HepG2 (cell line): ENCODE measurements around the gene PTPN22. TPM values are rescaled to one million over a fixed set of nuclear protein-coding genes. Genes with fewer than 3 reads are reported as not detected.

Experiments used
- CENPX ChIP-seq: sonication (generic); formaldehyde crosslinking; IDR thresholded peaks from 2 replicates; pipeline ENCODE4 v1.9.0; 2021; ENCODE audit warnings: mild to moderate bottlenecking, missing genetic modification reagents, moderate library complexity
- HNF1B ChIP-seq: sonication (generic); formaldehyde crosslinking; IDR thresholded peaks from 2 replicates; pipeline ENCODE4 v1.5.1; 2020; ENCODE audit warnings: mild to moderate bottlenecking, moderate library complexity, missing genetic modification reagents
- HNF4G ChIP-seq, 2 experiments: sonication (generic) in 1 of 2; formaldehyde crosslinking in 1 of 2; IDR thresholded peaks; 2 replicates each; pipeline versions ENCODE4 v1.4.0 to v1.6.1; 2011 to 2020; ENCODE audit warnings: borderline replicate concordance in 2 of 2, low read depth in 2 of 2, mild to moderate bottlenecking in 2 of 2, low read length in 1 of 2, missing genetic modification reagents in 1 of 2, moderate library complexity in 1 of 2
- JDP2 ChIP-seq: sonication (generic); formaldehyde crosslinking; IDR thresholded peaks from 2 replicates; pipeline ENCODE4 v1.8.1; 2022; ENCODE audit warnings: missing genetic modification reagents, borderline replicate concordance
- KLF13 ChIP-seq: sonication (generic); formaldehyde crosslinking; IDR thresholded peaks from 2 replicates; pipeline ENCODE4 v1.4.0; 2020; ENCODE audit warnings: mild to moderate bottlenecking, missing genetic modification reagents
- KLF15 ChIP-seq: sonication (generic); formaldehyde crosslinking; IDR thresholded peaks from 2 replicates; pipeline ENCODE4 v1.8.1; 2023; ENCODE audit warnings: borderline replicate concordance, mild to moderate bottlenecking, inconsistent platforms, missing genetic modification reagents, mixed read lengths
- MLX ChIP-seq: IDR thresholded peaks from 2 replicates; pipeline ENCODE4 v1.6.1; 2016
- ZNF614 ChIP-seq: IDR thresholded peaks from 2 replicates; pipeline ENCODE4 v1.6.1; 2018; ENCODE audit warnings: missing biosample characterization, missing genetic modification reagents, inconsistent platforms, borderline replicate concordance
- polyA plus RNA-seq, 8 experiments: library from polyadenylated mRNA; depleted of rRNA in 3 of 8; stranded (reverse) in 7 of 8; unstranded in 1 of 8; fragments of >200 nt; fragmentation: Illumina TruSeq in 4 of 8; extraction: Trizol in 4 of 8; gene quantifications; 2 replicates each; pipeline versions ENCODE4 v1.2.1 to v1.2.3, GENCODE V29; 2011 to 2016; ENCODE audit warnings: low read depth in 4 of 8, missing spikeins in 1 of 8, mixed read lengths in 1 of 8; ENCODE audit not compliant: insufficient read depth in 1 of 8
- total RNA-seq, 5 experiments: library from RNA; depleted of rRNA; stranded (reverse); fragments of >200 nt; fragmentation: Illumina TruSeq; extraction: Trizol; gene quantifications; 2 replicates each; pipeline ENCODE4 v1.2.3, GENCODE V29; 2016; ENCODE audit warnings: low read depth in 1 of 5
- TF ChIP-seq, protein P1 (sequence below): IDR thresholded peaks from 2 replicates; pipeline ENCODE4 v1.6.1; 2016; ENCODE audit warnings: missing biosample characterization, missing genetic modification reagents, low read depth
- TF ChIP-seq, protein P2 (sequence below): IDR thresholded peaks from 2 replicates; pipeline ENCODE4 v1.6.1; 2016; ENCODE audit warnings: low read depth
- TF ChIP-seq, protein P3 (sequence below): sonication (generic); formaldehyde crosslinking; IDR thresholded peaks from 2 replicates; pipeline ENCODE4 v1.4.0; 2020; ENCODE audit warnings: missing genetic modification reagents, mild to moderate bottlenecking, borderline replicate concordance

Gene PTPN22
- total and polyA plus RNA-seq, 2 of the 13 experiments (the other 11 are each of a cell fraction or from before 2014, with no cell fraction given): not detected

DNA sequence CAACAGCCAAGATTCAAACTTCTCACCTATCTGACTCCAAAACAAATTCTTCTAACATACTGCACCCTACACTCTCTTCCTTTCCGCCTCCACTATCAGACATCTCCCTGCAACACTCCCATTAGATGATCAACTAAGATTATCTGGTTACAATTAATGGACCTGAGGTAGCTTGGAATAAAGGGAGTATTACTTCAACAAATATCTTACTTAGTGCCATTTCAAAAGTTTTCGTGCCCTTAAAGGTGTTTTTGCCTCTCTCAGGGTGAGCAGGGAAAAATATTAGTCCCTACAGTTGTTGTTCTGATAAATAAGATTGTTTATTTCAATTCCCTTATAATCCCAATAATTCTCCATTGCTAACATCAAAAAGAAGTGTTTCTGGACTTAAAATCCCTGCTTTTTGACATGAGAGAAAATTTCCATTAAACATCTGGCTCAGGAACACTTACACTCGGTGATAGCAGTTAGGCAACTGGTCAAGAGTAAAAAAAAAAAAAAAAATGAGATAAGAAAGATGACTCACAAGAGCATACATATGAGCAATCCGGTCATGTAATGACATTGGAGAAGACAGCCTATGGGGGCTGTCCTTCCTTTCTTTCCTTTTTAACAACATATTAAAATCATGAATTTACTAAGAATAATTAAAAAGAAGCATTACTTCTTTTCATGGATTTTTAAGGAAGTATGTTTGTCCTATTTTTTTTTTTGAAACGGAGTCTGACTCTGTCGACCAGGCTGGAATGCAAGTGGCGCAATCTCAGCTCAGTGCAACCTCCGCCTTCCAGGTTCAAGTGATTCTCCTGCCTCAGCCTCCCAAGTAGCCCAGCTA, 66.9 kb downstream of the PTPN22 start (continued):
- TF ChIP-seq HNF4G (IDR thresholded peaks at IDR 0.05; ENCODE audit: borderline replicate concordance, low read depth, low read length): no peak
- TF ChIP-seq HNF4G (CRISPR knock-in tag; IDR thresholded peaks at IDR 0.05; ENCODE audit: borderline replicate concordance, low read depth): no peak
- TF ChIP-seq MLX (CRISPR knock-in tag): no peak
- no peak for TF ChIP-seq KLF15 (CRISPR knock-in tag)
- TF ChIP-seq CENPX (CRISPR knock-in tag): no peak
- no peak for TF ChIP-seq JDP2
- TF ChIP-seq, protein P1, sequence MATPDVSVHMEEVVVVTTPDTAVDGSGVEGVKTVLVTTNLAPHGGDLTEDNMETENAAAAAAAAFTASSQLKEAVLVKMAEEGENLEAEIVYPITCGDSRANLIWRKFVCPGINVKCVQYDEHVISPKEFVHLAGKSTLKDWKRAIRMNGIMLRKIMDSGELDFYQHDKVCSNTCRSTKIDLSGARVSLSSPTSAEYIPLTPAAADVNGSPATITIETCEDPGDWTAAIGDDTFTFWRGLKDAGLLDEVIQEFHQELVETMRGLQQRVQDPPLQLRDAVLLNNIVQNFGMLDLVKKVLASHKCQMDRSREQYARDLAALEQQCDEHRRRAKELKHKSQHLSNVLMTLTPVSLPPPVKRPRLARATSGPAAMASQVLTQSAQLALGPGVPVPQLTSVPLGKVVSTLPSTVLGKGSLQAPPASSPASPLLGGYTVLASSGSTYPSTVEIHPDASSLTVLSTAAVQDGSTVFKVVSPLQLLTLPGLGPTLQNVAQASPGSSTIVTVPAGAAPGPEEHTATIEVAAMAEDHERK (CRISPR knock-in tag): no peak
- TF ChIP-seq, protein P2, sequence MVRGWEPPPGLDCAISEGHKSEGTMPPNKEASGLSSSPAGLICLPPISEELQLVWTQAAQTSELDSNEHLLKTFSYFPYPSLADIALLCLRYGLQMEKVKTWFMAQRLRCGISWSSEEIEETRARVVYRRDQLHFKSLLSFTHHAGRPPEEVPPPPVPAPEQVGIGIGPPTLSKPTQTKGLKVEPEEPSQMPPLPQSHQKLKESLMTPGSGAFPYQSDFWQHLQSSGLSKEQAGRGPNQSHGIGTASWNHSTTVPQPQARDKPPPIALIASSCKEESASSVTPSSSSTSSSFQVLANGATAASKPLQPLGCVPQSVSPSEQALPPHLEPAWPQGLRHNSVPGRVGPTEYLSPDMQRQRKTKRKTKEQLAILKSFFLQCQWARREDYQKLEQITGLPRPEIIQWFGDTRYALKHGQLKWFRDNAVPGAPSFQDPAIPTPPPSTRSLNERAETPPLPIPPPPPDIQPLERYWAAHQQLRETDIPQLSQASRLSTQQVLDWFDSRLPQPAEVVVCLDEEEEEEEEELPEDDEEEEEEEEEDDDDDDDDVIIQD (CRISPR knock-in tag): peak; percentile 13; the same call in 1 of the 2 replicates
- TF ChIP-seq, protein P3, sequence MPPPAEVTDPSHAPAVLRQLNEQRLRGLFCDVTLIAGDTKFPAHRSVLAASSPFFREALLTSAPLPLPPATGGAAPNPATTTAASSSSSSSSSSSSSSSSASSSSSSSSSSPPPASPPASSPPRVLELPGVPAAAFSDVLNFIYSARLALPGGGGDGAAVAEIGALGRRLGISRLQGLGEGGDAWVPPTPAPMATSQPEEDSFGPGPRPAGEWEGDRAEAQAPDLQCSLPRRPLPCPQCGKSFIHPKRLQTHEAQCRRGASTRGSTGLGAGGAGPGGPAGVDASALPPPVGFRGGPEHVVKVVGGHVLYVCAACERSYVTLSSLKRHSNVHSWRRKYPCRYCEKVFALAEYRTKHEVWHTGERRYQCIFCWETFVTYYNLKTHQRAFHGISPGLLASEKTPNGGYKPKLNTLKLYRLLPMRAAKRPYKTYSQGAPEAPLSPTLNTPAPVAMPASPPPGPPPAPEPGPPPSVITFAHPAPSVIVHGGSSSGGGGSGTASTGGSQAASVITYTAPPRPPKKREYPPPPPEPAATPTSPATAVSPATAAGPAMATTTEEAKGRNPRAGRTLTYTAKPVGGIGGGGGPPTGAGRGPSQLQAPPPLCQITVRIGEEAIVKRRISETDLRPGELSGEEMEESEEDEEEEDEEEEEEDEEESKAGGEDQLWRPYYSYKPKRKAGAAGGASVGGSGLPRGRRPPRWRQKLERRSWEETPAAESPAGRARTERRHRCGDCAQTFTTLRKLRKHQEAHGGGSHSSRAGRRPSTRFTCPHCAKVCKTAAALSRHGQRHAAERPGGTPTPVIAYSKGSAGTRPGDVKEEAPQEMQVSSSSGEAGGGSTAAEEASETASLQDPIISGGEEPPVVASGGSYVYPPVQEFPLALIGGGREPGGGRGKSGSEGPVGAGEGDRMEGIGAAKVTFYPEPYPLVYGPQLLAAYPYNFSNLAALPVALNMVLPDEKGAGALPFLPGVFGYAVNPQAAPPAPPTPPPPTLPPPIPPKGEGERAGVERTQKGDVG (CRISPR knock-in tag): no peak
- TF ChIP-seq ZNF614 (CRISPR knock-in tag): no peak
- no peak for TF ChIP-seq KLF13 (CRISPR knock-in tag)
- no peak for TF ChIP-seq HNF1B
